ENCODE data around the gene PRAMEF18.
"Not testable (repeated sequence)": the region's sequence is repeated elsewhere in the genome, so short reads cannot be mapped to it uniquely, and the experiment has no call there.

DNA sequence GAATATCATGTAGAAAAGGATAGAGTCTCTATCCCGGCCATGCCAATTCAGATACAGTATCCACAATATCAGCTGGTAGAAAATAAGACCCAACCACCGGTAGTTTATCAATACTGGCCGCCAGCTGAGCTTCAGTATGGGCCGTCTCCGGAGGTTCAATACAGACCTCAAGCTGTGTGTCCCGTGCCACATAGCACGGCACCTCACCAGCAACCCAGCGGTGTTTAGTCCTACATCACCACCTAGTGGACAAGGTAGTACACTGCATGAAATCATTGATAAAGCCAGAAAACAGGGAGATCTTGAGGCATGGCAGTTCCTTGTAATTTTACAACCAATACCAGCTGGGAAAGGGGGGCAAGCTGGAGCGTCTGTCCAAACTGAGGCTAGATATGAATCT lies 17.2 kb downstream of the PRAMEF18 start:
- not testable (repeated sequence) for TF ChIP-seq CTCF (optimal IDR thresholded peaks at IDR 0.05 in 1 of 3, IDR thresholded peaks at IDR 0.05 in 1 of 3, conservative IDR thresholded peaks at IDR 0.05 in 1 of 3; ENCODE audit: extremely low read depth in 1 of 3, insufficient read depth in 2 of 3, low read length in 3 of 3); EZH2 (IDR thresholded peaks at IDR 0.05; ENCODE audit: low read length)
